ENCODE measurements around the gene ST6GALNAC1.

The ST6GALNAC1 gene

GRCh38 chr17:76597156-76598003, 46.2 kb downstream of the ST6GALNAC1 start:
- FAIRE-seq (no peak), DNase-seq (ENCODE audit: insufficient read length) (no peak)
- no peak for TF ChIP-seq POLR2A (IDR thresholded peaks at IDR 0.05; ENCODE audit: low read depth, low read length)
- TF ChIP-seq POLR2AphosphoS5 (IDR thresholded peaks at IDR 0.05; ENCODE audit: low read depth, low read length) = no peak
- no peak for TF ChIP-seq TAF1 (IDR thresholded peaks at IDR 0.05; ENCODE audit: borderline replicate concordance, low read depth, low read length)

GRCh38 chr17:76594690-76595089, 48.9 kb downstream of the ST6GALNAC1 start:
- TF ChIP-seq TAF1 (IDR thresholded peaks at IDR 0.05; ENCODE audit: borderline replicate concordance, low read depth, low read length) = no peak
- no peak for TF ChIP-seq POLR2A (IDR thresholded peaks at IDR 0.05; ENCODE audit: low read depth, low read length)
- TF ChIP-seq POLR2AphosphoS5 (IDR thresholded peaks at IDR 0.05; ENCODE audit: low read depth, low read length) = no peak
- DNase-seq (ENCODE audit: insufficient read length) (no peak), FAIRE-seq (no peak)

GRCh38 chr17:76593959-76594358, 49.6 kb downstream of the ST6GALNAC1 start:
- DNase-seq (ENCODE audit: insufficient read length) = no peak
- no peak for FAIRE-seq
- TF ChIP-seq TAF1 (IDR thresholded peaks at IDR 0.05; ENCODE audit: borderline replicate concordance, low read depth, low read length) (no peak), POLR2AphosphoS5 (IDR thresholded peaks at IDR 0.05; ENCODE audit: low read depth, low read length) (no peak), POLR2A (IDR thresholded peaks at IDR 0.05; ENCODE audit: low read depth, low read length) (no peak)

GRCh38 chr17:76593384-76593826, 50.2 kb downstream of the ST6GALNAC1 start:
- DNase-seq (ENCODE audit: insufficient read length) (no peak), FAIRE-seq (no peak)
- TF ChIP-seq TAF1 (IDR thresholded peaks at IDR 0.05; ENCODE audit: borderline replicate concordance, low read depth, low read length) = no peak
- no peak for TF ChIP-seq POLR2A (IDR thresholded peaks at IDR 0.05; ENCODE audit: low read depth, low read length)
- no peak for TF ChIP-seq POLR2AphosphoS5 (IDR thresholded peaks at IDR 0.05; ENCODE audit: low read depth, low read length)

GRCh38 chr17:76588182-76588581, 55.4 kb downstream of the ST6GALNAC1 start:
- DNase-seq (ENCODE audit: insufficient read length) (no peak), FAIRE-seq (no peak)
- TF ChIP-seq POLR2A (IDR thresholded peaks at IDR 0.05; ENCODE audit: low read depth, low read length) (no peak), TAF1 (IDR thresholded peaks at IDR 0.05; ENCODE audit: borderline replicate concordance, low read depth, low read length) (no peak), POLR2AphosphoS5 (IDR thresholded peaks at IDR 0.05; ENCODE audit: low read depth, low read length) (no peak)

- TF ChIP-seq TAF1 (IDR thresholded peaks at IDR 0.05; ENCODE audit: borderline replicate concordance, low read depth, low read length) = no peak
- no peak for TF ChIP-seq POLR2AphosphoS5 (IDR thresholded peaks at IDR 0.05; ENCODE audit: low read depth, low read length)
- no peak for TF ChIP-seq POLR2A (IDR thresholded peaks at IDR 0.05; ENCODE audit: low read depth, low read length)
- FAIRE-seq = no peak
- no peak for DNase-seq (ENCODE audit: insufficient read length)
Measured at GRCh38 chr17:76586741-76587487, 56.6 kb downstream of the ST6GALNAC1 start.

- DNase-seq (ENCODE audit: insufficient read length) = no peak
Measured at GRCh38 chr17:76585649-76586593, 57.6 kb downstream of the ST6GALNAC1 start, which contains the start of gene ST6GALNAC2. Gene ST6GALNAC2, minus strand, starts transcription at chr17:76585860. Its CDS starts 52 bp downstream, at chr17:76585808.

GRCh38 chr17:76585033-76585648, 58.4 kb downstream of the ST6GALNAC1 start:
- TF ChIP-seq POLR2A (IDR thresholded peaks at IDR 0.05; ENCODE audit: low read depth, low read length) = no peak
- no peak for TF ChIP-seq TAF1 (IDR thresholded peaks at IDR 0.05; ENCODE audit: borderline replicate concordance, low read depth, low read length)
- no peak for TF ChIP-seq POLR2AphosphoS5 (IDR thresholded peaks at IDR 0.05; ENCODE audit: low read depth, low read length)
- DNase-seq (ENCODE audit: insufficient read length) (no peak), FAIRE-seq (no peak)

More at GRCh38 chr17:76585649-76586593, 57.6 kb downstream of the ST6GALNAC1 start, which contains the start of gene ST6GALNAC2:
- no peak for FAIRE-seq
- TF ChIP-seq TAF1 (IDR thresholded peaks at IDR 0.05; ENCODE audit: borderline replicate concordance, low read depth, low read length) (no peak), POLR2AphosphoS5 (IDR thresholded peaks at IDR 0.05; ENCODE audit: low read depth, low read length) (no peak), POLR2A (IDR thresholded peaks at IDR 0.05; ENCODE audit: low read depth, low read length) (no peak)

GRCh38 chr17:76584427-76585032, 59.0 kb downstream of the ST6GALNAC1 start:
- no peak for TF ChIP-seq TAF1 (IDR thresholded peaks at IDR 0.05; ENCODE audit: borderline replicate concordance, low read depth, low read length)
- no peak for TF ChIP-seq POLR2AphosphoS5 (IDR thresholded peaks at IDR 0.05; ENCODE audit: low read depth, low read length)
- no peak for TF ChIP-seq POLR2A (IDR thresholded peaks at IDR 0.05; ENCODE audit: low read depth, low read length)
- FAIRE-seq = no peak
- DNase-seq (ENCODE audit: insufficient read length) = no peak

GRCh38 chr17:76582660-76583059, 60.9 kb downstream of the ST6GALNAC1 start:
- FAIRE-seq (no peak), DNase-seq (ENCODE audit: insufficient read length) (no peak)
- no peak for TF ChIP-seq POLR2A (IDR thresholded peaks at IDR 0.05; ENCODE audit: low read depth, low read length)
- no peak for TF ChIP-seq POLR2AphosphoS5 (IDR thresholded peaks at IDR 0.05; ENCODE audit: low read depth, low read length)
- no peak for TF ChIP-seq TAF1 (IDR thresholded peaks at IDR 0.05; ENCODE audit: borderline replicate concordance, low read depth, low read length)

Data from GM12892 (cell line).